SKM-1 treated with dmso at 0.1 percent for 144 hours (cell line): ENCODE data around the gene TRIM7.

Source experiments
- DNase-seq: peaks from one replicate; lab custom pipeline; 2025; ENCODE audit not compliant: unreplicated experiment; lab: John Stamatoyannopoulos, UW

TRIM7 gene

DNA sequence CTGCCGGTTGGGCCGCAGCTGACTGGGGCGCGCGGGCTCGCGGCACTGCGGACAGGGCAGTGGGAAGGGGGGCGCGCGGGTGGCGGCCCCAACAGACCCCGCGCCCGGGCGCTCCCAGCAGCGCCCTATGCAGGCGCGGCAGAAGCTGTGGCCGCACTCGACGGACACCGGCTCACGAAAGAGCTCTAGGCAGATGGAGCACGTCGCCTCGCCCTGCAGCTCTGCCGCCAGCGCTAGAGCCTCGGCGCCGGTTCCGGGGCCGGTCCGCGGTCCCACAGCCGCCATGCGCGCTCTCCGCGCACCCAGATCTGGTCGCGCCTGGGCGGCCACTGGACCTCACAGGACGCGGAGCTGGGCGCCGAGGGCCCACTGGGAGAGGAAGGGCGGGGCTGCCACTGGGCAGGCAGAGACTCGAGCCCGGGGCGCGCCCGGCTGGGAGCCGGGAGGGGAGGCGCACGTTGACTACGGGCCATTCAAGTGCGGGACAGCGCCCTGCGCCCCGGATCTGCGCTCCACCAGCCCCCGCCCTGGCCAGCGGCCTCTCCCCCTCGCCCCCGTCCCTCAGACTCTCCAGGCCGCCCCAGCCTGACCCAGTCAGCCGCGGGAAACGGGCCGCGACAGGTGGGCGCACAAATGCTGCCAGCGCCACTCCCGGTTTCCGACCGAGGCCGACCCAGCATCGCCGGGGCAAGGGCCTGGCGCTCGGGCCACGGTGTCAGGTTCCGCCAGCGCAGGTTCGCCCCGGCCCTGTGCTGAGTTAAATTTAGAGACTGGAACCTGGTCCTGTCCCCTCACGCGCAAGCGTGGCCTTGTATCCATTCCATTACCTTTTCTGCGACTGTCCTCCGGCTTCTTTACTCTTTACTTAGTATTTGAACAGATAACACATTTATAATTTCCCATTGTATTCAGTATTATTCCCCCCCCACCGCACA is at the start of gene TRIM7:
Gene TRIM7 (minus strand): TSS at position 371 of the 935 bp plus-strand sequence. CDS start 86 bp downstream, at position 285.
- DNase-seq = no peak

DNA sequence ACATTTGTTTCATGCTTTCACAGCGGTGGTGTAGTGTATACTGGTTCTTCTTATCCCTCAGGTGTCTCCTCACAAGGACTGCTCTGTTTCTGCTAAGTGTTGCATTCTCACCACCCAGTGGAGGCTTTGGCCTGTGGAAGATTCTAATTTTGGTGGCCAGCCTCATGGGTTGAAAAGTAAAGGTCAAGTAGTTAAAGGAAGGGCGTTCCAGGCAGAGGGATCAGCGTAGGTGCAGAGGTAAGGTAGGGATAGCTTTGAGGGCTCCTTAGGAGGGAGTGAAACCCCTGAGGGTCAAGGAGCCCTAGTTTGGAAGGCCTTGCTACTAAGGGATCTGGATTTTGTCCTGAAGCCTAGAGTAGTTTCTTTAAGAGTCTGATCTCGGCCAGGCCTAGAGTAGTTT is 43.3 kb upstream of the TRIM7 start:
- no peak for DNase-seq

DNA sequence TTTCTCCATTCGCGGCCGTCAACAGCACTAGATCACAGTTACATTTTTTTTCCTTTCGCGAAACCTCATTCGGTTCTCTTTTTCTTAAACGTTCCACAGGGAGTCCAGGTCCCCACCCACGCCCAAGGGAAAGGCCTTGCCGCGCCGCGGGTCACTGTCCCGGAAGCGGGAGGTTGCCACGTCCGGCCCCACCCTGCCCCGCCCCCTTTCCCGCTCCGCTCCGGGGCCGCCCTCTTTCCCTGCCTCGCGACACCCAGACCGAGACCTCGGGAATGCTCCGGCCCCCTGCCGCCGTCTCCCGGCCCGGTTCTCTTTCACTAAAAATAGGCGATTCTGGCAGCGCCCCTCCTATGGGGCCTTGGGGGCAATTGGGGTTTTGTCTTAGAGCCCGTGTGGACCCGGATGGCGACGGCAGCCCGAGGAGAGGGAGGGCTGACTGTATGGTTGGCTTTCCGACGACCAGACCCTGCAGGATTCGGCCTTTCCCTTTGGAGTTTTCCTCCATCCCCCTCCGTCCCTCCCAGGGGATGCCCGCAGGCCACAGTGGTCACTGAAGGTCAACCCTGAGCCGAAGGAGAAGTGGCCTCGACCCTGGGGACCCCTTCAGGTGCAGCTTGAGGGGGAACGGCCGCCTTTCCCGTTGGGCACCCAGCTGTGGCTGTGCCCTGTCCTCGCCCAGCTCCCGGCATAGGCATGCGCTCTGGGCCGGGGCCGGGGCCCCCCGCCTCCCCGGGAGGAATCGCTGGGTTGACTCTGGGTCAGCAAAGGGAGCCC is 41.5 kb upstream of the TRIM7 start:
- no peak for DNase-seq

DNA sequence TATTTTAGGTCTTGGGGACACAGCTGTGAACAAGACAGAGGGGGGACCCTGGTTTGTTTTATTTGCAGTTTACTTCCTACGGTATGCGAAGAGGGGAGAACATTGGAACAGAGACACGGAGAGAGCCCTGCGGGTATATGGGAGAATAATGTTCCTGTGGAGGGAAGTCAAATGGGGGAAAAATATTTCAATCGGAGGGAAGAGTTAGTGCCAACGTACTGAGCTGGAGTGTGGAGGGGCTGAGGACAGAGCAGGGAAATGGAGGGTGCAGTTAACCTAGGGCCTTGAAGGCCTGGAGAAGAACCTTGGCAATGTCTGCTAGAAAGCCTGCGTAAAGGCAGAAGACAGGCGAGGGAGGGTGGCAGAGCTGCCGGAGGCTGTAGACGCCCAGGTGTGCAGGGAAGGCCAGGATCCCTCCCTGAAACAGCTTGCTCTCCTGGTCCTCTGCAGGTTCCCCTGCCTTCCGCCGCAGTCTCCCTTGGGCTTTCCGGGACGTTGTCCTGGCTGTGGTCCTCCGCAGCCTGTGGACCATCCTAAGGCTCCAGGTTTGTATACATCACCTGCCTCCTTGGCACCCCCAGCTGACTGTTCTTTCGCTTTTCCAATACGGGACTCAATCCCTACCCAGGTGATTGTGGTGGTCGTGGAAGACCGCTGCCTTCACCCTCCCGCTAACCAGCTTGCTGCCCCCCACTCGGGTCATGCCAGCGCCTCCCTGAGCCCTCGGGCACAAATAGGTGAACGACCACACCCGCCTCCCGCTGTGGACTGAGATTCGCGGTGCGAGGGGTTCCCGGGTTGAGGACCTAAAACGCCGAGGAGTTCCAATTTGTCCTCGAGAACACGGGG is 40.7 kb upstream of the TRIM7 start:
- no peak for DNase-seq

DNA sequence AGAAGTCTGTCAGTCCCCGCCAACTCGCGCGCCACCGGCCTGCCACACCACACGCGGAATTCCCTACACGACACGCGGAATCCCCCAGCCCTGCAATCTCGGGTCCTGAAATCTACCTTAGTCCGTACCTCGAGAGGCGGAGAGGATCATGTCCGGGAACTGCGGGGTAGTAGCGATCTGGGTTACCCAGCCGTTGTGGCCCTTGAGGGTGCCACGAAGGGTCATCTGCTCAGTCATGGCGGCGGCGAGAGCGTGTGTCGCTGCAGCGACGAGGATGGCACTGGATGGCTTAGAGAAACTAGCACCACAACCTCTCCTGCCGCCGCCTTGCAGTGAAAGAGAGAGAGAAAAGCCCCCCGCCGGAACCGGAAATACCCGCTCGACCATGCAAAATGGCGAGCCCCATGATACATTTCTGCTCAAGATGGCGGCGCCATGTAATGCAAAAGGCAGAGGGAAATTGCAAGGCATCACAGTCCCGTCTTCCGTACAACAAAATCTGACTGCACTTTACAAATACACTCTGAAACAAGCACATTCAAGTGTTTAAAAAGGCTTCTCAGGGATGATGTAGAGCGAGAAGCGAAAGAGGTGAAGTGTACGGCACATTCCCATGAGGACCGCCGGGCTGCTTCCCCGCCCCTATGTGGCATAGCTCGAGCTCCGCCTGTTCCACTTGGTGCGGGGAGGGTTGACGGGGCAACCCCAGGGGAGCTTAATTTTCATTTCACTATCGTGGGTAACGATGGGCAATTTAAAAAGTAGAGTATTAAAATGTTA is 38.8 kb upstream of the TRIM7 start, which contains the start of gene RACK1:
Gene RACK1 (minus strand): TSS at position 343 of the 780 bp plus-strand sequence. CDS start 106 bp downstream, at position 237.
- DNase-seq = no peak

DNA sequence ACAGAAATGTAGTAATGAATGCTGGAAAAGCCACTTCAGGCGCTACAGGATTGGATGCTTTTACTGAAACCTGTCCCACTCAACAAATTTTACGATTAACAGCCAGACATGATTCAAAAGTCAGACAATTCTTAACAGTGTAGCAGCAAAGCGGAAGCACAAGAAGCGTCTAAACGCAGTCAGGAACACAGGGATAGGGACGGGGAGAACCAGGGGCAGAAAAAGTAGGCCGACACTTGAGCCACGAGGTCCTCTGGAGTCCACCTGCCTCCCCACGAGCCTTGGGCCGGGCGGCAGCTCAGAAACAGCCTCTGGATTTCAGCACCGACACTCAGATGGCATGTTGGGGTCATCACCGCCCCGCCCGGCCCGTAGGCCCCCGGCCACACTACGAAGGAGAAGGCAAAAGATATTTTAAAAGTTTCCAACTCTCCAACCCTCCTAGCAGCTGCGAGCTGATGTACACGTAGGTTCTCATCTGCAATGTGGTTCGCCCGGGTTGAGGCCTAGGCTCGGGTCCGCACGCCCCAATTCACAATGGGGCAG is 38.1 kb upstream of the TRIM7 start:
- no peak for DNase-seq

DNA sequence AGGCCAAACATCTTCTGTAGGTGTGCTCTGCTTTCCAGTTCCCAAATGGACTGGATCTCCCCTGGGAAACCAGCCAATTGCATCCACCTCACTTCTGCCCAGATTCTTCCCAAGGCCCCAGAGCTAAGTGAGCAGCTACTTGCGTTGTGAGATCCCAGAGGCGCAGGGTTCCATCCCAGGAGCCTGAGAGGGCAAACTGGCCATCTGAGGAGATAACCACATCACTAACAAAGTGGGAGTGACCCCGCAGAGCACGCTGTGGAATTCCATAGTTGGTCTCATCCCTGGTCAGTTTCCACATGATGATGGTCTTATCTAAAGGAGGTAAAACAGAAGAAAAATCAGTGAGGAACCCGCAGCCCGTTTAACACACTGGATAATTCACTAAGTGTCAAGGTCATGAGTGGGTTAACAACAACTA is 37.0 kb upstream of the TRIM7 start:
- DNase-seq = no peak

DNA sequence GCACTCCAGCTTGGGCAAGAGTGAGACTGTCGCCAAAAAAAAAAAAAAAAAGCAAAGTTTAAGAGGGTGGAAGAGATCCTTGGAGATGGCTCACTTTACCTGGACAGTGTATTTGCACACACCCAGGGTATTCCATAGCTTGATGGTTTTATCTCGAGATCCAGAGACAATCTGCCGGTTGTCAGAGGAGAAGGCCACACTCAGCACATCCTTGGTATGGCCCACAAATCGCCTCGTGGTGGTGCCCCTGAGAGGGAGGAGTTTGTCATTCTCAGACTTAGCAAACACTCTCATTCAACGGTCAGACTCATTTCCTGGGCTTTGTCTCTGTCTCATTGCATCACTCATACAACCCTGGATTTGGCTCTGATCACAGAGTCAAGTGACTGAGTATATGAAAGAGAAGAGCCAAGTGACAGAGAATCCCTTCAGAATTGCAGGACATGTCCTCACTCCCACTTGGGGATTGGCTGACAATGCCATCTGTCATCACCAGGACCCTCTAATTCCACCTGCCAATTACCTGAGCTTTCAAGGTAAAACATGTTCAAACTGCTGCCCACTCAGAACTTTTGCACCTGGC is 36.5 kb upstream of the TRIM7 start:
- DNase-seq = no peak

DNA sequence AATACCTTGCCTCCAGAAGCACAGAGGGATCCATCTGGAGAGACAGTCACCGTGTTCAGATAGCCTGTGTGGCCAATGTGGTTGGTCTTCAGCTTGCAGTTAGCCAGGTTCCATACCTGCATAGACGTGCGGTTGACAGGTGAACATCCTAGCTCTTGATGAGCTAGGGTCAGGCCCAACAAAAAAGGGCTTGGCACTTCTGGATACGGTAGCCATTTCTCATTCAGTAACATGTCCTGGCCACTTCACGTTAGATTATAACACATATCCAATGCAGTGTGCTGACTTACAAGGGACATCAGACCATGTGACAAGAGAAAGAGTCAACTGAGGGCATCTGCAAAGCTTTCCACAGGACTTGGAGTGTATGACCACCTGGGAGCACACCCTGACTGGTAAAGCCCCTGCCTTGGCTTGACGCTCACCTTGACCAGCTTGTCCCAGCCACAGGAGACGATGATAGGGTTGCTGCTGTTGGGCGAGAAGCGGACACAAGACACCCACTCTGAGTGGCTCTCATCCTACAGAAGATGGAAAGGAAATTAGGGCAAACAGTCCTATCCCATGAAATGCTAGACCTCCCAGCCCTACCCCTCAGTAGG is 34.2 kb upstream of the TRIM7 start:
- no peak for DNase-seq

DNA sequence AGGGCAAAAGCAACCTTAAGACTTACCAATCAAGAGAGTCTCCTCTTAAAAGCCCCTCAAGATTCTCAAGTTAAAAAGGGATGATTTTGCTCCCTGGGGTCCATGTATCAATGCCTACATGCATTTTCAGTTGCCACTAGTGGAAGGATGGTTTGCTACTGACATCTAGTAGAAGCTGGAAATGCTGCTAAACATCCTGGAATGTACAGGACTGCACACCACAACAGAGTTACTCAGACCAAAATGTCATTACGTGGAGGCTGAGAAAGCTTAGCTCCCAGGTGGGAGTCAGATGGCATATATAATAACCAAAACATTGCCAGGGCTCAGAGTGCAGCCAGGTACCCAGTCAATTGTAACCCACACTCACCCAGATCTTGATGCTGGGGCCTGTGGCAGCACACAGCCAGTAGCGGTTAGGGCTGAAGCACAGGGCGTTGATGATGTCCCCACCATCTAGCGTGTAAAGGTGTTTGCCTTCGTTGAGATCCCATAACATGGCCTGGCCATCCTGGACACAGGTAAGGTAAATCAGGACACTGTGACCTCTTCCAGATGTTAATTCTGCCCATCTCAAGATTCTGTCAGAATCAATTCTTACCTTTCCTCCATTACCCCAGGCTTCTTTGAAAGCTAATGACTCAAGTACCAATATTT is 32.9 kb upstream of the TRIM7 start:
- DNase-seq = no peak

DNA sequence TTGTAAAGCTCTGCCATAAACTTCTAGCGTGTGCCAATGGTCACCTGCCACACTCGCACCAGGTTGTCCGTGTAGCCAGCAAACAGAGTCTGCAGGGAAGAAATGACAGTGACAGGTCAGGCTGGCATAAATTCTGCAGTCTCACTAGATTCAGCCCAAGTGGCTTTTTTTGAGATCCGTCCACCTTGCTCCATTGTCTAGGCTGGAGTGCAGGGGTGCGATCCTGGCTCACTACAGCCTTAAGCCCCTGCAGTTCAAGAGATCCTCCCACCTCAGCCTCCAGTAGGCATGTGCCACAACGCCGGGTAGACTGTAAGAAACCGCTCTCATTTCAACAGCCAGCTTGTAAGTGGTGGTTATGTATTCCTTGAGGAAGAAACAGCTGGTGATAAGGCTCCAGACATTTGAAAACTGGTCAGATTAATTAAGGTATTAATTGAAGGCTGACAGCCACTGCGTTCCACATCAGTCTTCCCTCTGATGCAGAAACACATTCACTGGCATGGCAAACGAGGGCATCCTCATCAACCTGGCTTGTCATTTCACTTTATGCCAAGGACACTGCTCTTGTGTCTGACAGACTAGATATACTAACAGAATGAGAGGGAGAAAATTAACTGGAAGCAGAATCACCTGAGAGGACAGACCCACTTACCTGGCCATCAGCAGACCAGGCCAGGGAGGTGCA is 32.1 kb upstream of the TRIM7 start:
- DNase-seq = no peak

DNA sequence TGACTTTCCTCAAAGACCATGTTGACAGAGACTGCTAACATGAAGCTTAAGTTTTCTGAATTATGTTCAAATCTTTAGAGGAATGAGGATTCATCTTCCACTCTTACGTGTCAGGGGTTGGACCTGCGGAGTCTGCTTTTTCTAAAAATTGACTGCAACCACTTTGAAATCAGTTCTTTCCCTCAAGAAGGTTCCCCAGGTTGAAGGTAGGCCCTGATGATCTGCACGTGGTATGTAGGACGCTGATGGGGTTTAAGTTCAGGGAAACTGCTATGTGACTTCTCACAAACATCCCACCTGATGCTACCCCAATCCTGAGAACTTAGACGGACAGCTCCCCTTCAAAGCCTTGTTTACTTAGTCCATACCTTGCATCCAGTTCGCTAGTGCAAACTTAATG is 31.5 kb upstream of the TRIM7 start:
- DNase-seq = no peak

DNA sequence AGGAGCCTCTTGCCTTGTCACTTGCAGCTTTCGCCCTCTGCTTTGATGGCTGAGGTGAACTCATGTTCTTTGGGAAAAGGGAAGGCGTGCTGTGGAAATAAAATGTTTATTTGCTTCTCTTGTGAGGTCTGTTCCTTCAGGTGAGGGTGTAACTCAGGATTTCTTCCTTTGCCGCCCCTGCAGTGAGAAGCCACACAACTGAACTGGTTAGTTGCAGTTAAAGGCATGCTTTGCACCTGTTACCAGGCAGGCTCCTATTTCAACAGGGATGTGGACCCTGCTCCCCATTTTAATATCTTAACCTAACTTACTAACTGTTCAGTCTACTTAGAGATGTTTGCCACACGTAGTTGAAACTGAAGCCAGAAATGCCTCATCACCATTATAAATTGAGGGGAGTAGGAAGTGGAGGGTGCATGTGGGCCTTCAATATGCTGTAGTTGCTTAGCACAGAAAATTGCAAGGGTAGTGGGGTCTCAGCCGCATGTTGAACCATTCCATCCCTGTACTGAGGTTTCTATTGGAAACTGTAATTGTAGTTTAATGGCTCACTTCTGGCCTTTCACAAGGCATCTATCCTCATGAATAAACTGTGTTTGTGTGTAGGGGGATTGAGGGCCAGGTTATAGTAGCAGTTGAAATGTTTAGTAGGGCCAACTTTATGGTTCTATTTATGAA is 30.8 kb upstream of the TRIM7 start:
- no peak for DNase-seq

DNA sequence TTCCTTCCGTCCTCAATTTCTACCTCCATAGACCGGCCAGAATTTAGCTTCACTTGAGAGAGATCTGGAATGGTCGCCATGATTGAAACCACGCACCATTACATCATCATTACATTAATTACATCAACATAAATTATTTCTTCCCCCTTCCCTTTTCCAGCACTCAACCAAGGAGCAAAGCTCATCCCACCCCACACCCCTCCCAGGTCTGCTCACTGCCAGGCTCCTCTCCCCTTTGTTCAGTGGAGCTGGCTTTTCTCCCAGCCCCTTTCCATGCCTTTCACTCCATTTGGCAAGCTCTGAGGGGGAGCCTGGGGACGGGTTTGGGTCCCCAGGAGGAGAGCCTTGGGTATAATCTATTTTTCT is 30.3 kb upstream of the TRIM7 start:
- no peak for DNase-seq

DNA sequence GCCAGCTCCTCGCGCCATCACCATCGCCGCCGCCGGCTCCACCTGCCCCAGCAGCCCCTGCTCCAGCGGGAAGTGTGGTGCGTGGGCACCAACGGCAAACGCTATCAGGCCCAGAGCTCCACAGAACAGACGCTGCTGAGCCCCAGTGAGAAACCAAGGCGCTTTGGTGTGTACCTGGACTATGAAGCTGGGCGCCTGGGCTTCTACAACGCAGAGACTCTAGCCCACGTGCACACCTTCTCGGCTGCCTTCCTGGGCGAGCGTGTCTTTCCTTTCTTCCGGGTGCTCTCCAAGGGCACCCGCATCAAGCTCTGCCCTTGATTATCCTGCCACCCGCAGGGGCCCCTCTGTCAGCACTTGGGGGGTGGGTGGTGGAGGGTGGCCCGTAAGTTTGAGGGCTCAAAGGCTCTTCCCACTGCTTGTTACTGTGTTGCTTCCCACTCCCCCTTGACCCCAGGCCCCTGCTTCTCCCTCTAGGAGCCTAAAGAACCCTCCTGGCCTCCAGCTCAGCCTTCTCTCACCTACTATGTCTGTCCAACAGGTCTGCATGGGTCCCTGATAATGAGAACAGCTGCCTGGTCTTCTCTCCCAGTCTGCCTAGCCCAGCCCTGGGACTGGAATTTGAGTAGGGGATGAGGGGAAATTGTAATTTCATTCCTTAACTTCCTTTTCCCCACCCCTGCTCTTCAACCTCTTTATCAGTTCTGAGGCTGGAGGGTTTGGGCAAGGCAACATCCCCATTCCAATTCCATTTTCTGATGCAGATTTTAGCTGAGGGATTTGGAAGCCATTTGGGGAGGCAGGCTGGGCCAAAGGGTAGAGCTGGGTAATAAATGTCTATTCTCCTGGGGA is 29.7 kb upstream of the TRIM7 start:
- DNase-seq = no peak

DNA sequence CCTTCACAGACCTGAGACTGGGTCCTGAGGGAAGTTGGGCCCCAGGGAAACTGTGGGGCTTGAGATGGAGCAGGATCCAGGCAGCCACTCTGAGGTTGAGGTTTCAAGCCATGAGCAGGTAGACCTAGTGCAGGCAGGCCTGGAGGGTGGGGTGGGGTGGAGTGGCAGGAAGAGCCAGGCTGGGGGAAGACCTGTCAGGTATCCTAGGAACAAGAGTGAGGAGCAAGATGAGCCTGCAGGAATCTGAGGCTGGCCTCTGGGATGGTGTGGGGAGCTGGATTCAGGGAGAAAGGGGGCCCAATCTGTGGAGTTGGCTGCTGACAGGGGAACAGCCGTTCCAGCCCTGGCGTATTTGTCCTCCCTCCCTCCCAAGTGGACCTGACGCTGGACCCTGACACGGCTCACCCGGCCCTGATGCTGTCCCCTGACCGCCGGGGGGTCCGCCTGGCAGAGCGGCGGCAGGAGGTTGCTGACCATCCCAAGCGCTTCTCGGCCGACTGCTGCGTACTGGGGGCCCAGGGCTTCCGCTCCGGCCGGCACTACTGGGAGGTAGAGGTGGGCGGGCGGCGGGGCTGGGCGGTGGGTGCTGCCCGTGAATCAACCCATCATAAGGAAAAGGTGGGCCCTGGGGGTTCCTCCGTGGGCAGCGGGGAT is 28.9 kb upstream of the TRIM7 start:
- DNase-seq = no peak
